Upper lobe of left lung (tissue), 4 donors: Measurements from ENCODE around the gene CDCA4.

ENCODE experiments used
- EP300 ChIP-seq, 4 donors: sonication (generic); formaldehyde crosslinking; IDR thresholded peaks; one replicate each; pipeline ENCODE4 v1.5.1; 2017; ENCODE audit warnings: antibody characterized with exemption in 4 of 4, control low read depth in 2 of 4
- POLR2A ChIP-seq, 4 donors: fragments of 450-650 bp; IDR thresholded peaks; one replicate each; pipeline ENCODE4 v1.5.1; 2016 to 2017; ENCODE audit warnings: antibody characterized with exemption in 4 of 4, mild to moderate bottlenecking in 2 of 4
- POLR2AphosphoS5 ChIP-seq, 2 donors: sonication (generic); formaldehyde crosslinking; IDR thresholded peaks; one replicate each; pipeline ENCODE4 v1.5.1; 2017; ENCODE audit warnings: antibody characterized with exemption in 2 of 2
- TF ChIP-seq, protein P1 (sequence below), 6 experiments: fragments of 450-650 bp in 4 of 6; fragments of 200-600 bp in 2 of 6; sonication (generic) in 2 of 6; IDR thresholded peaks; one replicate each; pipeline ENCODE4 v1.5.1; 2016 to 2019; ENCODE audit warnings: antibody characterized with exemption in 6 of 6

GRCh38 chr14:105065280-105066228 lies 44.7 kb upstream of the CDCA4 start, which contains the start of gene GPR132:
- TF ChIP-seq, protein P1, sequence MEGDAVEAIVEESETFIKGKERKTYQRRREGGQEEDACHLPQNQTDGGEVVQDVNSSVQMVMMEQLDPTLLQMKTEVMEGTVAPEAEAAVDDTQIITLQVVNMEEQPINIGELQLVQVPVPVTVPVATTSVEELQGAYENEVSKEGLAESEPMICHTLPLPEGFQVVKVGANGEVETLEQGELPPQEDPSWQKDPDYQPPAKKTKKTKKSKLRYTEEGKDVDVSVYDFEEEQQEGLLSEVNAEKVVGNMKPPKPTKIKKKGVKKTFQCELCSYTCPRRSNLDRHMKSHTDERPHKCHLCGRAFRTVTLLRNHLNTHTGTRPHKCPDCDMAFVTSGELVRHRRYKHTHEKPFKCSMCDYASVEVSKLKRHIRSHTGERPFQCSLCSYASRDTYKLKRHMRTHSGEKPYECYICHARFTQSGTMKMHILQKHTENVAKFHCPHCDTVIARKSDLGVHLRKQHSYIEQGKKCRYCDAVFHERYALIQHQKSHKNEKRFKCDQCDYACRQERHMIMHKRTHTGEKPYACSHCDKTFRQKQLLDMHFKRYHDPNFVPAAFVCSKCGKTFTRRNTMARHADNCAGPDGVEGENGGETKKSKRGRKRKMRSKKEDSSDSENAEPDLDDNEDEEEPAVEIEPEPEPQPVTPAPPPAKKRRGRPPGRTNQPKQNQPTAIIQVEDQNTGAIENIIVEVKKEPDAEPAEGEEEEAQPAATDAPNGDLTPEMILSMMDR (IDR thresholded peaks at IDR 0.05), result no peak
- TF ChIP-seq POLR2AphosphoS5 (IDR thresholded peaks at IDR 0.05), result peak; percentile 81 to 82
- peak in 3 of 4 donors; percentile 37 to 83 (median 73) for TF ChIP-seq POLR2A (IDR thresholded peaks at IDR 0.05)
- TF ChIP-seq EP300 (IDR thresholded peaks at IDR 0.05), result peak in 1 of 4 donors; percentile 32
